AG09309 (cell line): Measurements from ENCODE around the gene BPGM.

Source experiments
- DNase-seq: peaks from one replicate; pipeline ENCODE4 v3.0.0-alpha.2; 2010; ENCODE audit warnings: low read depth
- H3K4me3 ChIP-seq: 2 replicates; pipeline ENCODE4 v1.5.1; 2011; ENCODE audit warnings: mild to moderate bottlenecking, low read depth, low read length, moderate library complexity; ENCODE audit not compliant: control insufficient read depth
- CTCF ChIP-seq: IDR thresholded peaks from 2 replicates; pipeline ENCODE4 v1.5.1; 2011; ENCODE audit warnings: mild to moderate bottlenecking, low read depth, low read length, inconsistent platforms; ENCODE audit not compliant: insufficient read depth, control insufficient read depth; ENCODE audit errors: missing control alignments

Gene BPGM

GRCh38 chr7:134723892-134724291 lies 77.2 kb downstream of the BPGM start:
- no peak for TF ChIP-seq CTCF
- H3K4me3 ChIP-seq, result no peak overlapping the region
- DNase-seq, result no peak

DNA sequence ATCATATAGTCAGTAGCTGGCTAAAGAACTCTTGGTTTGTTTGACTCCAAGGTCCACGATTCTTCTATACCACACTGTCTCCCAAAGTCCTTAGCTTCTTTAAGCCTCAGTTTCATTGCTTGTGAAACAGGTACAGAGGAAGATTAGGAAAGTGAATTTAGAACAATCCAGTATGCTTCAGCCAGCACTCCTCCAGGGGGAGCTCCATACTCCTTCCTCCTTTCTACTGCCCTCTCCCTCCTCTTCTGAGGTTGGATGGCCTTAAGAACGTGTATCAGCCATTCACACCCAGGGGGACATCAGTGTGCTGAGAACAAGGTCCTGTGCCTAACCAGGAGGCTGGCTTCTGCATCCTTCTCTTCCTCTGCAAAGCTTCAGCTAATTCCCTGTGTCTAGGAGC lies 78.0 kb downstream of the BPGM start:
- peak; percentile 72 for TF ChIP-seq CTCF
- no peak overlapping the region for H3K4me3 ChIP-seq
- no peak for DNase-seq

GRCh38 chr7:134726581-134726980 lies 79.9 kb downstream of the BPGM start:
- no peak for DNase-seq
- no peak for TF ChIP-seq CTCF
- no peak overlapping the region for H3K4me3 ChIP-seq

DNA sequence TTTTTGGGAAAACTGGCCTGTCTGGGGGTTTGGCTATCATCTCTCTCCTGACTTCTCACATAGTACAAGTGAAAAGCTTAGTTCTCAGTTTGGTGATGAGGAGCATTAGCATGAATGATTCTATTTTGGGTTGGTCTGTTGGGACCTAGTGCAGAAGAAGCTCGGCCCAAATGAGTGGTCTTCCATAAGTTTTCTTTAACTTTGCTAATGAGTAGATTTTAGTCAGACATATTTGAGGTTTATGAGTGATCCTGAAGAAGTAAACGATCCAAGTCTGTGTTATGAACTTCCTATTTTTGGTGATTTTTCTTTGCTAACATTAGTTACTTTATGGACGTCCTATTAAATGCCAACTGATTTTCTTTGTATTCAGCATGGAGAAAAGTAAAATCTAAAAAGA lies 81.1 kb downstream of the BPGM start:
- no peak for TF ChIP-seq CTCF
- no peak for DNase-seq
- H3K4me3 ChIP-seq, result no peak overlapping the region
